Tongue (tissue), 2 donors: ENCODE data around the gene KCTD12. TPM values are rescaled to one million over a fixed set of nuclear protein-coding genes. Genes with fewer than 3 reads are reported as not detected.

ENCODE experiments used
- DNase-seq: peaks from one replicate; pipeline ENCODE4 v3.0.0-alpha.2; 2015
- total RNA-seq: library from RNA; depleted of rRNA; stranded (reverse); fragments of >200 nt; gene quantifications from one replicate; pipeline ENCODE4 v1.2.3, GENCODE V29; 2014

The KCTD12 gene
- total RNA-seq, 1 donor from 2014 or later = 178 TPM

DNA sequence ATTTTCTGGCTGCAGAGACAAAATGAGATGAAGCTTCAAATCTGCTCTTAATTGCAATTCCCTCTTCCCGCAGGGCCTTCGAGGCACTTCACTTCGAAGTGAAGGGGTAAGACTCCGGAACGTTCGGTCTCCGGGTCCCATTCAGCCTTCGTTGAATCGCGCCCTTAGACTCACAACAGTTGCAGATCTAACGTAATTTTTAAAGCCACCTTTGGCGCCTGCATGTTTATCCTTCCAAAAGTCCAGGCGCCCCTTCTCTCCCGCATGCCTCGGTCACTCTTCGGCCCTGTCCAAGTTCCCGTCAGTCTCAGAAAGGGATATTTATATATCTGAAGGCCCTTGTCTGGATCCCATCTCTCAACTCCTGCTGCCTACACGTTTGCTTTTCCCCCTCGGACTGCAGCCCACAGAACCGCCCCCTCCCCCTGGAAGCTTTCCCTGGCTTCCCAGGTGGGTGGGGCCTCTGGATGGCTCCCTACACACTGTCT, 915 bp upstream of the KCTD12 start:
- peak; percentile 73 for DNase-seq

- DNase-seq = no peak
Measured at GRCh38 chr13:76886005-76886291, 257 bp downstream of the KCTD12 start.

GRCh38 chr13:76885203-76886004, 801 bp downstream of the KCTD12 start:
- peak; percentile 85 for DNase-seq

DNA sequence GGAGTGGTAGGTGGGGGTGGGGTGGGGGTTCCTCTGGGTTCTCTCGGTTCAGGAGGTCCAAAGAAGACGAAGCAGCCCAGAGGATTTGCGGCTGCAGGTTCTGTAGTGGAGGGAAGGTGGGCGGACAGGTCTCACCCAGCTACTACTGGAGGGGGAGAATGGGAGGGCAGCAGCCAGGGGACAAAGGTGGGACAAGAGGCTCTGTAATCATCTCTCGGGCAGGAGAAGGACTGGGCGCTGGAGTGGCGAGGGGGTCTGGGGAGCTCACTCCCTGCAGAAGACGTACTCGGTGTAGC, 1.4 kb downstream of the KCTD12 start:
- DNase-seq = no peak

GRCh38 chr13:76884186-76884906, 1.9 kb downstream of the KCTD12 start:
- peak; percentile 82 for DNase-seq

DNA sequence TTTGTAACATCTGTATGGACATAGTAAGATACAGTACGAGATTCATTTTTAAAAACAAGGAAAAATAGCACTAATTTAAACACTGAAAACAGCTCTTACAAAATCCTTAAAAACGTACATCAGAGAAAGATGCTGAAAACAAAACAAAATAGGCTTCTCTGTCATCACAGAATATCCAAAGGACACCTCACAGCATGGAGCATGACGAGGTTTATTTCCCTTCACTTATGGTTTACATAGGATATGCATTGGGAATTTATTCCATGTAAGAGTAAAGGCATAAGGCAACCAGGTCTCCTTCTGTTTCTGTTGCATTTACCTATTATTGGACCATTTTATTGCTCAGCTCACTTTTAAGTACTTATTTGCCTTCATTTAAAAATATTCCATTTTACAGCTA, 3.0 kb downstream of the KCTD12 start:
- no peak for DNase-seq

DNA sequence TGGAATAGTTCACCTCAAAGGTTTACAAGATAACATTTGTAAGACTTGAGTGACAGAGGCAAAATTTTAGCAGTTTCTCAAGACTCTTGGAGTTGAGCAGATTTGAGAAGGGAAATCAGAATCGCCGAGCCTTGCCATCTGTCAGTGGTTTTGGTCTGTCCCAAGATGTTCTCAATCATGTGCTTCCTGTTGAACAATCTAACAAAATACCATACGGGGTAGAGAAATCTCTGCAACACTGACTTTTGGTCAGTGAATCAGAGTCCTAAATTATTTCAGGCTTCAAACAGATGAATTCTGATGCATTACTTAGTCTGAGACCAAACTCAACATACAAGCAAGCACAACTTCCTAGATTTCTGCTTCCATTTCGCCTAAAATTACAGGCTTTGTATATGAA, 3.8 kb downstream of the KCTD12 start:
- DNase-seq = no peak

DNA sequence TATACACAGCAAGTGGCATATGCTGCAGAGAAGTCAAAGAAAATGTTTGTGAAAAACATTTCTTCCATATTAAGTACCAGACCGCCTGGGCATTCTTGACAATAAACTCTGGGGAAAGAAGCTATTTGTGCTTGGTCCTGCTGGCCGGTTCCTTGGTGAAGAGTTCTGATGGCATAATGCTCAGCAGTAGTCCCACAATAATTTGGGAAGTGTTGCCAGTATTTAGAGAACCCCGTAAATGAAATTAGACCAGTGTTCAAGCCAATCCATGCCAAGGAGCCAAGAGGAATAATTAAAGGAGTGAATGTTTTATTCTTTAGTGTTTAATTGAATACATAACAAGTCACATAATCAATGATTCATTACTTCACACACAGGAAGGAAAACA, 6.3 kb downstream of the KCTD12 start:
- DNase-seq = no peak

DNA sequence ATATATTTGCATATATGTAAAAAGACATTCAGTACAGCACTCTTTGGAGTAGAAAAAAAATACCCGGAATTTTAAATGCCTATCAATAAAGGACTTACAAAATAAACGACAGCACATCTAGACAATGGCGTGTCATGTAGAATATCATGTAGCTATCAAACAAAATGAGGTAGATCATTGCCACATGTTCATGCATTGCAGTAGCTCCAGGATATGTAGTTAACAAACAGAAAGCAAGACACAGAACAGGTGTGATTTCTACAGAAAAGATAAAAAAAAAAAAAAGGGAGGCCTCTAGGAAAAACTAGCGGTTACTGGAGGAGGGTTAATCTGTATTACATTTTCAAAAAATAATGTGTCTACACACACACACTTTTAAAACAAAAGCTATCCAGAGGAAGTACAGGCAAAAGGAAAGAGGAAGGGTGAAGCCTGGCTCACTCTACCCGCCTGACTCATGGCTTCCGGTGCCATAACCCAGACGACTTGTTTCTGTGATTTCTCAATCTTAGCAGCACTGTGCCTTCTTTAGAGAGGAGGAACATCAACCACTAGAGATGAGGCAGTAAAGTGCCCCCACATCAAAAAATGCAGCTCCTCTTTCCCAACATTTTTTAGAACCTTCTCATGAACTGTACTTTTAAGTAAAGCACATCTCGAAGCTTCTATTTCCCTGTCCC, 6.9 kb downstream of the KCTD12 start:
- no peak for DNase-seq

DNA sequence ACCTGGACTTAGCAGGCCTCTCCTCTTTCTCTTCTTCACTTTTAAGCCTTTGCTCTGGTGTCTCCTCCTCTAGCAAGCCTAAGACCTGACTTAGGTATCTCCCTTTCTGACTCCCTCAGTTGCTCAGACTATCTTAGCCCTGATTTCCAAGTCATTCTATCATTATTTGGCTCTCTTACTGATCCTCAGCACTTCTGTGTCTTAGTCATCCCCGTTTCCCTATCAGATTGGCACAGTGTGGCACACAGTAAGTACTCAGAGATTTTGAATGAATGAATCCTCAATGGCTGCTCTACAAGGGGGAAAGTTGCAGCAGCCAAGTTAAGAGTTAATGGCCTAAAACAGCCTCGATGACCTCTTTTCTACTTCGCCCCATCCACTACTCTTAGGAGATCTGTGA, 8.2 kb downstream of the KCTD12 start:
- DNase-seq = no peak

- no peak for DNase-seq
Measured at GRCh38 chr13:76875271-76875815, 10.9 kb downstream of the KCTD12 start.

GRCh38 chr13:76874479-76874878, 11.7 kb downstream of the KCTD12 start:
- DNase-seq = no peak

DNA sequence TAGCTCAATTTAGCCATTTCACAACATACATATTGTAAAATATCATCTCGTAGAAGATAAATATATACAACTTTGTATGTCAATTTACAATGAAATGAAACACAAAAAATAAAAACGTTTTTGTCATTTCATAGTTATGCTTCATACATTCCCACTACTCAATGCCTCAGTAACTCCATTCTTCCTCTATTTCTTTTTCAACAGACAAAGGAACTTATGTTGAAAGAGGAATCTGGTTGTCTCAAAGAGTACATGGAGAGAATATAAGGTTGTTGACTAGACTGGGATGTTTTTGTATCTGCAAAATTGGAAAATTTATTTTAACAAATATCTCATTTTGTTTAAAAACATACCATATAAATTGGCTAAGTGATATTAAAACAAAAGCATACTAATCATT, 12.8 kb downstream of the KCTD12 start:
- DNase-seq = no peak

DNA sequence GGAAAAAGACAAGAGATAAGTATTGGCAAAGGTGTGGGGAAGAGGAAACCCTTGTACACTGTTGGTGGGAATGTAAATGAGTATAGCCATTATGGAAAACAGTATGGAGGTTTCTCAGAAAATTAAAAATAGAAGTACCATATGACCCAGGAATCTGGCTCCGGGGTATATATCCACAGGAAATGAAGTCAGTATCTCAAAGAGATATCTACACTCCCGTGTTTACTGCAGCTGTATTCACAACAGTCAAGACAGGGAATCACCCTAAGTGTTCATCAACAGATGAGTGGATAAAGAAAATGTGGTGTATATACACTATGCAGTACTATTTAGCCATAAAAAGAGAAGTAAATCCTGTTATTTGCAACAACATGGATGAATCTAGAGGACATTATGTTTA, 13.5 kb downstream of the KCTD12 start:
- no peak for DNase-seq

DNA sequence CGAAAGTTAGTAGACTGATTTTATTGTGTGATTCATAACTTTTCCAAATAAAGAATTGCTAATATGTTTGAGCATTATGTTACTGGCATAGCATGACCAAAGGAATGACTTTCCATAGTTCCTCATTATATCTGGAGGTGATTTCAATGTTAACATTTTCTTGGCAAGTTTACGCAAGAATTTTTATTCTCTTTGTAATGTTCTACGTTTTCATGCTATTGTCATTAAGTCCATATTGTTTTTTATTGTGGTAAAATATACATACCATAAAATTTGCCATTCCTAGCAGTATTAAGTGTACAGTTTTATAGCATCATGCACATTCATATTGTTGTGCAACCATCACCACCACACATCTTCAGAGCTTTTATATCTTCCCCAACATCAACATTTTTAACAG, 14.8 kb downstream of the KCTD12 start:
- no peak for DNase-seq

- DNase-seq = peak; percentile 69
Measured at GRCh38 chr13:76868371-76868770, 17.8 kb downstream of the KCTD12 start.

- no peak for DNase-seq
Measured at GRCh38 chr13:76865996-76866503, 20.2 kb downstream of the KCTD12 start.

- no peak for DNase-seq
Measured at GRCh38 chr13:76865109-76865508, 21.1 kb downstream of the KCTD12 start.

- no peak for DNase-seq
Measured at GRCh38 chr13:76864259-76864658, 21.9 kb downstream of the KCTD12 start.

DNA sequence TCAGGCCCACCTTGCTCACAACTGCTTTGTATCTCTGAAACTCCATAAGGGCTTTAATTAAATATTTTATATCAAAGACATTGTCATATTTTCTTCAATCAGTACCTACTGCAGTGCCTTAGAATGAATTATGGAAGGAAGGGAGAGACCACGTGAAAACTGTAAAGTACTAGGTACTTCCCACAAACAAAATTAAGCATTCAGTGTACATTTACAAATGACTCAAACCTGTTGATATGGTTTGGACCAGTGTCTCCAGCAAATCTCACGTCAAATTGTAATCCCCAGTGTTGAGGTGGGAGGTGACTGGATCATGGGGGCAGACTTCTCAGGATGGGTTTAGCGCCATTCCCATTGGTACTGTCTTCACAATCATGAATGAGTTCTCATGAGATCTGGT, 23.2 kb downstream of the KCTD12 start:
- DNase-seq = no peak

GRCh38 chr13:76861859-76862258, 24.3 kb downstream of the KCTD12 start:
- DNase-seq = no peak

DNA sequence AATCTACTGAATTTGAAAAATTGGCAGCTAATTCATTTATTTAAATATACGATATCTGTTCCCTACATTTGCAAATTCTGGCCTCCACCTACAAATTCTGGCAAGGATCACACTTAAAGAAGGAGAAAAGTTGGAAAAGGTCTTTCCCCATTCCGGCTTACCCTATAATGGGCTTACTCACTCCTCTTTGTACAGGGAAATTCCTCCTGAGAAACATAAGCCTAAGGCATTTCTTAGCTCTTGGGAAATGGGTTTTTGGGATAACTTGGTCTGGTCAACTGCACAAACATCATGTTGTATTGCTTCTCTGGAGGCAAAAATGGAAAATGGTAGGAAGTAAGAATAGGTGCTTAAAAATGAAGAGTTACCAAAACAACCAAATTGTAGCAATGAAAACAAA, 25.5 kb downstream of the KCTD12 start:
- no peak for DNase-seq

DNA sequence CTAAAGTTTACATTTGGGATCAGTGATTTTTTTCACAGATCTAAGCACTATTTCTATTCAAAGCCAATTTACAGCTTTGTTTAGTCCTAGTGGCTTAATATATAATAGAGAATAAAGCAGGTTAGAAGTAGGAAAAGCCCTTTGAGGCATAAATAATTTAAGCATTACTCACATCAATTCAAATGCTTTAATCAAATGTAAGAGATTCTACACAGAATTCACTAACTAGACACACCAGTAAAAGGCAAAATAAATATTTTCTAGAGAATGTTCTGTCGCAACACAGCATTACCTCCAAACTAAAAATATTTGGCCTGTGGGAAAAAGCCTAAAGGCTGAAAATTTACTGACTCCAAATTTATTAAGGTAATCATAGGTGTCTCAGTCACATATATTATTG, 31.3 kb downstream of the KCTD12 start:
- DNase-seq = no peak
